ENCODE data around the gene PTPRR.
A peak's percentile ranks its signal among the peaks of the same experiment; 100 is the strongest.

PTPRR gene

GRCh38 chr12:70920251-70920851, at the start of gene PTPRR:
PTPRR (minus strand) TSS chr12:70920738; CDS start chr12:70920390, 348 bp downstream.
- Histone ChIP-seq H3K36me3 (ENCODE audit: control insufficient read depth, insufficient read depth, low read length) (no peaks in the 10 kb centered on the region), H3K4me1 (no peaks in the 10 kb centered on the region), H3K27me3 (ENCODE audit: control insufficient read depth, insufficient read depth, low read length) (no peaks in the 10 kb centered on the region), H3K4me3 (ENCODE audit: low read depth, low read length) (no peak within 1 kb of the TSS), H3K79me2 (no peaks in the 10 kb centered on the region), H2AFZ (peak within 1 kb of the TSS; percentile 30), H3K27ac (no peak within 1 kb of the TSS), H3K4me2 (ENCODE audit: low read length) (no peak within 1 kb of the TSS), H3K9ac (no peak within 1 kb of the TSS), H3K9me3 (ENCODE audit: control insufficient read depth, low read length) (no peaks in the 10 kb centered on the region)
- TF ChIP-seq CTCF (IDR thresholded peaks at IDR 0.05): no peak

- H3K9ac ChIP-seq: no peak overlapping the region
- TF ChIP-seq CTCF (IDR thresholded peaks at IDR 0.05): no peak
- H3K9me3 ChIP-seq (ENCODE audit: control insufficient read depth, low read length): no peaks in the 10 kb centered on the region
- no peaks in the 10 kb centered on the region for H3K27me3 ChIP-seq (ENCODE audit: control insufficient read depth, insufficient read depth, low read length)
- H3K36me3 ChIP-seq (ENCODE audit: control insufficient read depth, insufficient read depth, low read length): no peaks in the 10 kb centered on the region
- no peak overlapping the region for H3K4me2 ChIP-seq (ENCODE audit: low read length)
- H3K4me1 ChIP-seq: no peaks in the 10 kb centered on the region
- no peaks in the 10 kb centered on the region for H3K79me2 ChIP-seq
- no peak overlapping the region for H2AFZ ChIP-seq
- no peak overlapping the region for H3K27ac ChIP-seq
- no peak overlapping the region for H3K4me3 ChIP-seq (ENCODE audit: low read depth, low read length)
Measured at GRCh38 chr12:70966996-70967790, 46.7 kb upstream of the PTPRR start.

- no peak for TF ChIP-seq CTCF (IDR thresholded peaks at IDR 0.05)
- no peak overlapping the region for H3K27ac ChIP-seq
- H3K36me3 ChIP-seq (ENCODE audit: control insufficient read depth, insufficient read depth, low read length): no peaks in the 10 kb centered on the region
- no peak overlapping the region for H3K9ac ChIP-seq
- no peak overlapping the region for H3K4me2 ChIP-seq (ENCODE audit: low read length)
- H3K4me3 ChIP-seq (ENCODE audit: low read depth, low read length): no peak overlapping the region
- no peaks in the 10 kb centered on the region for H3K27me3 ChIP-seq (ENCODE audit: control insufficient read depth, insufficient read depth, low read length)
- no peak overlapping the region for H2AFZ ChIP-seq
- H3K9me3 ChIP-seq (ENCODE audit: control insufficient read depth, low read length): no peaks in the 10 kb centered on the region
- no peaks in the 10 kb centered on the region for H3K79me2 ChIP-seq
- H3K4me1 ChIP-seq: no peaks in the 10 kb centered on the region
Measured at GRCh38 chr12:70966046-70966445, 45.5 kb upstream of the PTPRR start.

- H3K9ac ChIP-seq: no peak overlapping the region
- H3K9me3 ChIP-seq (ENCODE audit: control insufficient read depth, low read length): no peaks in the 10 kb centered on the region
- H3K4me1 ChIP-seq: no peaks in the 10 kb centered on the region
- H3K4me3 ChIP-seq (ENCODE audit: low read depth, low read length): no peak overlapping the region
- H3K36me3 ChIP-seq (ENCODE audit: control insufficient read depth, insufficient read depth, low read length): no peaks in the 10 kb centered on the region
- no peaks in the 10 kb centered on the region for H3K27me3 ChIP-seq (ENCODE audit: control insufficient read depth, insufficient read depth, low read length)
- no peak overlapping the region for H3K27ac ChIP-seq
- no peak for TF ChIP-seq CTCF (IDR thresholded peaks at IDR 0.05)
- no peaks in the 10 kb centered on the region for H3K79me2 ChIP-seq
- H2AFZ ChIP-seq: no peak overlapping the region
- H3K4me2 ChIP-seq (ENCODE audit: low read length): no peak overlapping the region
Measured at GRCh38 chr12:70964867-70965510, 44.5 kb upstream of the PTPRR start.

Measured in parathyroid adenoma (tissue), 2 donors.